HG02885 (cell line): ENCODE results near the gene SPANXA2.
"Not testable (repeated sequence)": the region's sequence is repeated elsewhere in the genome, so short reads cannot be mapped to it uniquely, and the experiment has no call there.

Experiments
- ATAC-seq: cut with Tn5 transposase; IDR thresholded peaks from one replicate; pipeline ENCODE4 v1.9.1; 2021; ENCODE audit warnings: mild to moderate bottlenecking; ENCODE audit not compliant: unreplicated experiment, poor library complexity

Gene SPANXA2

DNA sequence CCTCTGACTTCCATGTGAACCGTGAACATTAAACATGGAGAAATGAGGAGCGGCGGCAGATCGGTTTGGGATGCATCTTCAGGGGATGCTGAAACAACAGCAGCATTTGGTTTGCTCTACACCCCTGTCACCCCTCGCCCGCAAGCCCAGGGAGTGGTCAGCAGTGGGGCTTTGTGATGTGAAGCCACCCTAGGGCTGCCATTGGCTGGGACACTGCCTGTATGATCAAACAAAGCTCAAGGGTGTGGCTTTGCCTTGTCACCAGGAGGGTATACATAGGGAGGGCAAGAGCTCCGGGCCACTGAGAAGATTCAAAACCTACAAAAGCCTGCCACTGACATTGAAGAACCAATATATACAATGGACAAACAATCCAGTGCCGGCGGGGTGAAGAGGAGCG is at the start of gene SPANXA2:
TSS of gene SPANXA2 (plus strand) at position 301 of the 400 bp plus-strand sequence. CDS start at position 361, 60 bp downstream.
- not testable (repeated sequence) for ATAC-seq

GRCh38 chrX:141542551-141542950 is 47.0 kb upstream of the SPANXA2 start:
- ATAC-seq: not testable (repeated sequence)

DNA sequence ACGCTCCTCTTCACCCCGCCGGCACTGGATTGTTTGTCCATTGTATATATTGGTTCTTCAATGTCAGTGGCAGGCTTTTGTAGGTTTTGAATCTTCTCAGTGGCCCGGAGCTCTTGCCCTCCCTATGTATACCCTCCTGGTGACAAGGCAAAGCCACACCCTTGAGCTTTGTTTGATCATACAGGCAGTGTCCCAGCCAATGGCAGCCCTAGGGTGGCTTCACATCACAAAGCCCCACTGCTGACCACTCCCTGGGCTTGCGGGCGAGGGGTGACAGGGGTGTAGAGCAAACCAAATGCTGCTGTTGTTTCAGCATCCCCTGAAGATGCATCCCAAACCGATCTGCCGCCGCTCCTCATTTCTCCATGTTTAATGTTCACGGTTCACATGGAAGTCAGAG is 4.9 kb upstream of the SPANXA2 start, which contains the start of gene SPANXA1:
TSS of gene SPANXA1 (minus strand) at position 101 of the 400 bp plus-strand sequence. CDS start at position 41, 60 bp downstream.
- not testable (repeated sequence) for ATAC-seq

GRCh38 chrX:141609111-141609510 is 19.6 kb downstream of the SPANXA2 start:
- no peak for ATAC-seq

- no peak for ATAC-seq
Observed at GRCh38 chrX:141619336-141619735, 29.8 kb downstream of the SPANXA2 start.

DNA sequence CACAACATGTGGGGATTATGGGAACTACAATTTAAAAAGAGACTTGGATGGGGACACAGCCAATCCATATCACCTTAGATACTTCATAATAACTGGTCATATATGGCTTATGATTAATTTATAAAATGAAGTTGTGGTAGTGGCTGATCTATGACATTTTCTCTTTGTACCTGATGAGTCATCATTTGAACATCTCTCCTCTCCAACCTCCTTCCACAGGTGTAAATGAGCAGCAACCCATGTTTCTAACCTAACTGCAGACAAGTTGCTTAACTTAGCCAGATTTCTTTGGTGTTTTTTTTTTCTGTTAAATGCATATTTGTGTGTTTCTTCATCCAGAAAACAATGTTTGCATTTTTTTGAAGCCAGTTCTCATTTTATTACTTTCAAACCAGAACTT is 42.6 kb downstream of the SPANXA2 start:
- ATAC-seq: no peak

- no peak for ATAC-seq
Observed at GRCh38 chrX:141638550-141638949, 49.0 kb downstream of the SPANXA2 start.
